ENCODE results near the gene MYO6. TPM values are rescaled to one million over a fixed set of nuclear protein-coding genes. Genes with fewer than 3 reads are reported as not detected.

The MYO6 gene
- total and polyA plus RNA-seq, 7 donors, result 0.93 to 3.7 (median 2.4) TPM

DNA sequence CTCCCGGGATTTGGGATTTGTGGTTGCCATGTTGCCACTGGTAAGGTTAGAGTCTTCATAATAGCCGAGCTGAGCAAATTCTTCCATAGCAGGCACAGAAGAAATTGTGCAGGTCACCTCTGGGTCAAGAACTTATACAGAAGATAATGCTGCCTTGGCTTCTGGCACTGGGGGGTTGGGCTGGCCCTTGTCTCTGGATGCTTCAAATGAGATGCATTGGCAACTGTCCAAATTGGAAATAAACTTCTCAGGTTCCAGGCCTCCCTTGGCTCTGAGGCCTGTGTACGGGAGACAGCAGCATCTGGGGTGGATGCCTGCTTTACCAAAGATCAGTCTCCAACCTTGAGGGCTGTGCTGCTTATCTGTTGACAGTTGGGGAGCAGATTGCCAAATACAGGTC lies 26.2 kb downstream of the MYO6 start:
- WGBS, 3 donors, result 49 to 55% (median 50%) methylated on average over 3 of the region's 3 CpGs
- no peaks in the 10 kb centered on the region for H3K27me3 ChIP-seq (ENCODE audit: insufficient read depth in 3 of 3, low read length in 2 of 3)
- intact Hi-C loops (cut with DNase I), result no loop called here
- peak in 1 of 4 donors; percentile 37 for ATAC-seq
- no peak for DNase-seq
- no peak overlapping the region for H3K4me3 ChIP-seq
- H3K4me1 ChIP-seq, result peaks cover 5% of the 10 kb centered on the region
- H3K36me3 ChIP-seq (ENCODE audit: insufficient read depth in 1 of 2, low read depth in 1 of 2), result no peaks in the 10 kb centered on the region
- TF ChIP-seq, protein P1, sequence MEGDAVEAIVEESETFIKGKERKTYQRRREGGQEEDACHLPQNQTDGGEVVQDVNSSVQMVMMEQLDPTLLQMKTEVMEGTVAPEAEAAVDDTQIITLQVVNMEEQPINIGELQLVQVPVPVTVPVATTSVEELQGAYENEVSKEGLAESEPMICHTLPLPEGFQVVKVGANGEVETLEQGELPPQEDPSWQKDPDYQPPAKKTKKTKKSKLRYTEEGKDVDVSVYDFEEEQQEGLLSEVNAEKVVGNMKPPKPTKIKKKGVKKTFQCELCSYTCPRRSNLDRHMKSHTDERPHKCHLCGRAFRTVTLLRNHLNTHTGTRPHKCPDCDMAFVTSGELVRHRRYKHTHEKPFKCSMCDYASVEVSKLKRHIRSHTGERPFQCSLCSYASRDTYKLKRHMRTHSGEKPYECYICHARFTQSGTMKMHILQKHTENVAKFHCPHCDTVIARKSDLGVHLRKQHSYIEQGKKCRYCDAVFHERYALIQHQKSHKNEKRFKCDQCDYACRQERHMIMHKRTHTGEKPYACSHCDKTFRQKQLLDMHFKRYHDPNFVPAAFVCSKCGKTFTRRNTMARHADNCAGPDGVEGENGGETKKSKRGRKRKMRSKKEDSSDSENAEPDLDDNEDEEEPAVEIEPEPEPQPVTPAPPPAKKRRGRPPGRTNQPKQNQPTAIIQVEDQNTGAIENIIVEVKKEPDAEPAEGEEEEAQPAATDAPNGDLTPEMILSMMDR (IDR thresholded peaks at IDR 0.05), result no peak
- no peaks in the 10 kb centered on the region for H3K9me3 ChIP-seq
- no peak overlapping the region for H3K27ac ChIP-seq

DNA sequence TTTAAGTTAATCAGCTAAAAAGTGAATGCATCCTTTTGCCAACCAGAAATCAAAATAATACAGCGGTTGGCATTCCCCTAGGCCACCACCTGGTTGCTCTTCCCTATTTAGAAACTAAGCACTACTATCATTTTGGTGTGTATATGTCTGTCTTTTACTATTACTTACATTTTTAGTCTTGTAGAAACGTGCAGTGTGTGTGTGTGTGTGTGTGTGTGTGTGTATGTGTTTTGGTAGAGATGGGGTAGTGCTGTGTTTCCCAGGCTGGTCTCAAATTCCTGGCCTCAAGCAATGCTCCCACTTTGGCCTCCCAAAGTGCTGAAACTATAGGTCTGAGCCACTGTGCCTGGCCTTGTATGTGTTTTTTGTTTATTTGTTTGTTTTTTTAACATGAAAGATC lies 27.4 kb downstream of the MYO6 start:
- WGBS, 3 donors, result 62 to 76% (median 62%) methylated on average over 2 of the region's 2 CpGs
- ATAC-seq, result no peak
- no peak overlapping the region for H3K27ac ChIP-seq
- TF ChIP-seq, protein P1 (IDR thresholded peaks at IDR 0.05), result no peak
- intact Hi-C loops (cut with DNase I), result no loop called here
- no peak for DNase-seq
- no peak overlapping the region for H3K4me3 ChIP-seq
- H3K27me3 ChIP-seq (ENCODE audit: insufficient read depth in 3 of 3, low read length in 2 of 3), result no peaks in the 10 kb centered on the region
- no peaks in the 10 kb centered on the region for H3K36me3 ChIP-seq (ENCODE audit: insufficient read depth in 1 of 2, low read depth in 1 of 2)
- H3K4me1 ChIP-seq, result peaks cover 5% of the 10 kb centered on the region
- H3K9me3 ChIP-seq, result no peaks in the 10 kb centered on the region

DNA sequence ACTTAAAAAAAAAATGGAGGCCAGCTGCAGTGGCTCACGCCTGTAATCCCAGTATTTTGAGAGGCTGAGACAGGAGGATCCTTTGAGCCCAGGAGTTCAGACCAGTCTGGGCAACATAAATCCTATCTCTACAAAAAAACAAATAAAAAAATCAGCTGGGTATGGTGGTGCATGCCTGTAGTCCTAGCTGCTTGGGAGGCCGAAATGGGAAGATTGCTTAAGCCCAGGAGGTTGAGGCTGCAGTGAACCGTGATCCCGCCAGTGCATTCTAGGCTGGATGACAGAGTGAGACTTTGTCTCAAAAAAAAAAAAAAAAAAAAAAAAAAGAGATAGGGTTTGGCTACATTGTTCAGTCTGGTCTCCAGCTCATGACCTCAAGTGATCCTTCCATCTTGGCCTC lies 29.7 kb downstream of the MYO6 start:
- H3K4me1 ChIP-seq, result peaks cover 5% of the 10 kb centered on the region
- no peaks in the 10 kb centered on the region for H3K27me3 ChIP-seq (ENCODE audit: insufficient read depth in 3 of 3, low read length in 2 of 3)
- DNase-seq (no peak), ATAC-seq (no peak)
- TF ChIP-seq, protein P1 (IDR thresholded peaks at IDR 0.05), result no peak
- H3K36me3 ChIP-seq (ENCODE audit: insufficient read depth in 1 of 2, low read depth in 1 of 2), result no peaks in the 10 kb centered on the region
- 97 to 98% (median 97%) methylated on average over 4 of the region's 4 CpGs for WGBS, 3 donors
- no peaks in the 10 kb centered on the region for H3K9me3 ChIP-seq
- intact Hi-C loops (cut with DNase I), result no loop called here
- no peak overlapping the region for H3K27ac ChIP-seq
- no peak overlapping the region for H3K4me3 ChIP-seq

DNA sequence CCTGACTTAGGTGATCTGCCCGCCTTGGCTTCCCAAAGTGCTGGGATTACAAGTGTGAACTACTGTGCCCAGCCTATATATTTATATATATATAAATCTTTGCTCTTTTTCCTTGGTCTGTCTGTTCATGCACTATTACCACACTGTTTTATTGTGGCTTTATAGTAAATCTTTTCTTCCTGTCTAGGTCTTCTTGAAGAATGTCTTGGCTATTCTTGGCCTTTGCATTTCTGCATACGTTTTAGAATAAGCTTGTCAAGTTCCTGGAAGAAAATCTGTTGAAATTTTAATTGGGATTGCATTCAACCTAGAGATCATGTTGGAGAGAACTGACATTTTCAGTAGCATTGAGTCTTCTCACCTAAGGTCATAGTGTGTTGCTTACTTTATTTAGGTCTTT lies 37.1 kb downstream of the MYO6 start:
- no peak overlapping the region for H3K4me3 ChIP-seq
- intact Hi-C loops (cut with DNase I), result no loop called here
- no peak overlapping the region for H3K27ac ChIP-seq
- H3K9me3 ChIP-seq, result no peaks in the 10 kb centered on the region
- DNase-seq (no peak), ATAC-seq (no peak)
- H3K4me1 ChIP-seq, result no peaks in the 10 kb centered on the region
- TF ChIP-seq, protein P1 (IDR thresholded peaks at IDR 0.05), result no peak
- no peaks in the 10 kb centered on the region for H3K36me3 ChIP-seq (ENCODE audit: insufficient read depth in 1 of 2, low read depth in 1 of 2)
- no peaks in the 10 kb centered on the region for H3K27me3 ChIP-seq (ENCODE audit: insufficient read depth in 3 of 3, low read length in 2 of 3)
- WGBS, 3 donors, result 77 to 89% (median 85%) methylated on average over 2 of the region's 2 CpGs

DNA sequence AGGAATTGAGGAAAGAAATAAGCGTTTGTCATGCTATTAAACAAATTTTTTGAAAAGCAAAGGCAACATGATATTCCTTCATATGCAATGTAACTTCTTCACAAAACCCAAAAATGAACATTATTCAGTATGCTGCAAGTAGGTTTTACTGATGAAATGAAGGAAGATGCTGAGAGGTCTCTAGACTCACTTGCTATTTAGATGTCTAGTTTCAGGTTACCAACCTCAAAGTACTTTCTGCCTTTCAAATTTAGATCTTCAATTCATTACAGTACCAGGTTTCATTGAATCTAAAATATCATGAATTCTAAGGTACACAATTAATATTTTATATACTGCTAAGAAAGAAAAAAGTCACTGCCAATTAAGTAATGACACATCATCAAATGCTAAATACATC lies 39.9 kb downstream of the MYO6 start:
- DNase-seq, result no peak
- WGBS, 3 donors, result 82 to 90% (median 83%) methylated on average over 1 of the region's 1 CpG
- Histone ChIP-seq H3K36me3 (ENCODE audit: insufficient read depth in 1 of 2, low read depth in 1 of 2) (no peaks in the 10 kb centered on the region), H3K4me3 (no peak overlapping the region), H3K27me3 (ENCODE audit: insufficient read depth in 3 of 3, low read length in 2 of 3) (no peaks in the 10 kb centered on the region), H3K4me1 (no peaks in the 10 kb centered on the region), H3K9me3 (no peaks in the 10 kb centered on the region), H3K27ac (no peak overlapping the region)
- TF ChIP-seq, protein P1 (IDR thresholded peaks at IDR 0.05), result no peak
- no peak for ATAC-seq
- intact Hi-C loops (cut with DNase I), result no loop called here
